Neuronal stem cell (in vitro differentiated cells): ENCODE results near the gene BRAF.

Source experiments
- DNase-seq: peaks from one replicate; pipeline ENCODE4 v3.0.0-alpha.2; 2013; ENCODE audit warnings: low spot score
- H2AFZ ChIP-seq: one replicate; pipeline ENCODE4 v1.6.1; 2013; ENCODE audit warnings: mild to moderate bottlenecking, low read length, inconsistent platforms
- H2AK5ac ChIP-seq: 2 replicates; pipeline ENCODE4 v1.6.1; 2013; ENCODE audit warnings: low read depth, mild to moderate bottlenecking, inconsistent platforms, low read length, moderate library complexity, mixed read lengths
- H2BK120ac ChIP-seq: 2 replicates; pipeline ENCODE4 v1.6.1; 2013; ENCODE audit warnings: low read depth, mild to moderate bottlenecking, inconsistent platforms, low read length, moderate library complexity, mixed read lengths
- H2BK12ac ChIP-seq: one replicate; pipeline ENCODE4 v1.6.1; 2013; ENCODE audit warnings: low read length, inconsistent platforms
- H2BK15ac ChIP-seq: 2 replicates; pipeline ENCODE4 v1.6.1; 2013; ENCODE audit warnings: mild to moderate bottlenecking, low read length, inconsistent platforms, mixed read lengths
- H2BK5ac ChIP-seq: one replicate; pipeline ENCODE4 v1.6.1; 2013; ENCODE audit warnings: inconsistent platforms, mild to moderate bottlenecking, low read length, moderate library complexity
- H3K14ac ChIP-seq: one replicate; pipeline ENCODE4 v1.6.1; 2013; ENCODE audit warnings: low read length, inconsistent platforms
- H3K18ac ChIP-seq: 2 replicates; pipeline ENCODE4 v1.6.1; 2013; ENCODE audit warnings: low read length, inconsistent platforms
- H3K23ac ChIP-seq: 2 replicates; pipeline ENCODE4 v1.6.1; 2013; ENCODE audit warnings: low read depth, mild to moderate bottlenecking, mixed read lengths, low read length, inconsistent platforms; ENCODE audit not compliant: poor library complexity
- H3K27ac ChIP-seq: replicated peaks from 3 replicates; pipeline ENCODE4 v1.5.1; 2013; ENCODE audit warnings: low read length, inconsistent platforms
- H3K27me3 ChIP-seq, 3 experiments: 2 replicates each; pipeline ENCODE4 v1.6.1; 2013; ENCODE audit warnings: low read length in 3 of 3, mild to moderate bottlenecking in 2 of 3, inconsistent platforms in 1 of 3, low read depth in 1 of 3, mixed read lengths in 1 of 3, moderate library complexity in 1 of 3; ENCODE audit not compliant: control insufficient read depth in 3 of 3, insufficient read depth in 3 of 3
- H3K36me3 ChIP-seq, 2 donors: replicated peaks in 1 of 2; 2 replicates each; pipeline ENCODE4 v1.6.1; 2013; ENCODE audit warnings: low read length in 2 of 2; ENCODE audit not compliant: control insufficient read depth in 2 of 2, insufficient read depth in 2 of 2
- H3K4ac ChIP-seq: 2 replicates; pipeline ENCODE4 v1.6.1; 2013; ENCODE audit warnings: inconsistent platforms, mild to moderate bottlenecking, low read length, moderate library complexity
- H3K4me1 ChIP-seq, 2 donors: 1 replicate in 1 of 2; 2 replicates in 1 of 2; pipeline ENCODE4 v1.6.1; 2013; ENCODE audit warnings: low read length in 2 of 2, low read depth in 1 of 2; ENCODE audit not compliant: control insufficient read depth in 2 of 2, insufficient read depth in 1 of 2
- H3K4me2 ChIP-seq: one replicate; pipeline ENCODE4 v1.6.1; 2013; ENCODE audit warnings: mild to moderate bottlenecking, low read length, inconsistent platforms; ENCODE audit not compliant: insufficient read depth, poor library complexity, severe bottlenecking
- H3K4me3 ChIP-seq, 2 donors: 2 replicates each; pipeline ENCODE4 v1.5.1; 2013; ENCODE audit warnings: low read length in 2 of 2, mild to moderate bottlenecking in 2 of 2, inconsistent platforms in 1 of 2, moderate library complexity in 1 of 2
- H3K79me1 ChIP-seq: one replicate; pipeline ENCODE4 v1.6.1; 2013; ENCODE audit warnings: low read depth, mild to moderate bottlenecking, inconsistent platforms, low read length, moderate library complexity
- H3K9ac ChIP-seq: one replicate; pipeline ENCODE4 v1.6.1; 2013; ENCODE audit warnings: mild to moderate bottlenecking, low read depth, low read length, inconsistent platforms; ENCODE audit not compliant: poor library complexity
- H3K9me3 ChIP-seq, 2 donors: replicated peaks in 1 of 2; 2 replicates each; pipeline versions ENCODE3 to v1.6.1; 2013; ENCODE audit warnings: low read length in 2 of 2, mild to moderate bottlenecking in 2 of 2, inconsistent platforms in 1 of 2, low read depth in 1 of 2, mixed read lengths in 1 of 2, moderate library complexity in 1 of 2; ENCODE audit not compliant: control insufficient read depth in 2 of 2, insufficient read depth in 1 of 2
- H4K8ac ChIP-seq: one replicate; pipeline ENCODE4 v1.6.1; 2013; ENCODE audit warnings: low read depth, mild to moderate bottlenecking, inconsistent platforms, low read length, moderate library complexity
- H4K91ac ChIP-seq: one replicate; pipeline ENCODE4 v1.6.1; 2013; ENCODE audit warnings: low read length, low read depth, mild to moderate bottlenecking, inconsistent platforms; ENCODE audit not compliant: poor library complexity
- WGBS, 2 donors: extraction: QIAGEN DNeasy Blood & Tissue Kit; methylation state at CpG; one replicate each; pipeline ENCODE4 v1.1.7; 2013; ENCODE audit warnings: missing lambda C conversion rate in 2 of 2, mixed read lengths in 1 of 2; ENCODE audit not compliant: insufficient read length in 2 of 2, insufficient replicate concordance in 1 of 2; ENCODE audit errors: extremely low coverage in 2 of 2; 5-methylcytosine and 5-hydroxymethylcytosine counted together

Gene BRAF

DNA sequence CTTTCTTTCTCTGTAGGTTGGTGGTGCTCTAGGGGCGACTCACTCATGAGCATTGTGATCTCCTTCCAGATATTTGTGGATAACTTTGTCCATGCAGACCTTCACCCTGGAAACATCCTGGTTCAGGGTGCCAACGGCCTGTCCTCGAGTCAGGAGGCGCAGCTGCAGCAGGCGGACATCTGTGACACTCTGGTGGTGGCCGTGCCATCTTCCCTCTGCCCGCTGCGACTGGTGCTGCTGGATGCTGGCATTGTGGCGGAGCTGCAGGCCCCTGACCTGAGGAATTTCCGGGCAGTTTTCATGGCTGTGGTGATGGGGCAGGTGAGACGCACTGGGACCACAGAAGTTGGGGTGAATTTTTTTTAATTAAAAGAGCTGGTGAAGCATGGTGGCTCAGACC is 237.8 kb downstream of the BRAF start:
- Histone ChIP-seq H3K4me3 (no peak overlapping the region), H2BK15ac (no peak overlapping the region), H2BK120ac (no peak overlapping the region), H4K8ac (no peak overlapping the region), H4K91ac (no peak overlapping the region), H3K27me3 (no peaks in the 10 kb centered on the region), H3K18ac (peak overlapping the region; percentile 59), H3K27ac (no peak overlapping the region), H2BK12ac (no peak overlapping the region), H3K4me2 (no peak overlapping the region), H2BK5ac (no peak overlapping the region), H3K9ac (no peak overlapping the region), H3K4ac (no peak overlapping the region), H3K4me1 (peaks cover 11 to 12% of the 10 kb centered on the region in 2 donors), H3K23ac (no peak overlapping the region), H2AFZ (no peak overlapping the region), H3K9me3 (no peaks in the 10 kb centered on the region), H3K79me1 (no peaks in the 10 kb centered on the region), H3K36me3 (peaks cover 3 to 4% of the 10 kb centered on the region in 2 donors), H3K14ac (no peak overlapping the region), H2AK5ac (no peak overlapping the region)
- no CpG with 5 or more reads among the region's 11 CpGs for WGBS, 2 donors
- no peak for DNase-seq

DNA sequence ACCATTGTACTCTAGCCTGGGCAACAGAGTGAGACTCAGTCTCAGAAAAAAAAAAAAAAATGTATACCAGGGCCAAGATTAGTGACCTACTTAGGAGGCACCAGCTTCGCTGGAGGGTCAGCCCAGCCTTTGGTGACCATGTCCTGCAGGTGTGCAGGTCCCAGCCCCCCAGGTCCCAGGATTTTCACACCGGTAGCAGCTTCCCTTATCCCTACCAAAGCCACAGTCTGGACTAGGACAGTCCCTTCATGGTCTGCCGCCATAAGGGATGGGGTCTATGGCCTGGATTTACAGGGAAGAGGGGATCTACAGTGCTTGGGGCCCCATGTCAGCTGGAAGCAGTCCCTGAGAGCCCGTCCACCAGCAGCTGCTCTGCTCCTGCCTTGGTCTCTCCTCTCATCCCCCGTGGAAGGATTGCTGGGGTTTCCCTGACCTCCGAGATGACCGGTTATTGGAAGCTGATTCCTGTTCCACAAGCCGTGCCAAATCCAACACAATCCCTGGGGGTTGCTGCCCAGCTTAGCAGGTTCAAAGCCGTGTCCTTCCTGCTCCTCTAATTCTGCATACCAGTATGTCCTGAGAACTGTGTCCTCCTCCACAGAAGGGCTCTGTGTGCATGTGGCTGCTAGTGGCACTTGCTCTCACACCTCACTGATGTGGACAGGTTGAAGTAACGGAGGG is 239.2 kb downstream of the BRAF start:
- no CpG with 5 or more reads among the region's 10 CpGs for WGBS, 2 donors
- no peak overlapping the region for H4K91ac ChIP-seq
- H3K4me1 ChIP-seq: peaks cover 11 to 12% of the 10 kb centered on the region in 2 donors

DNA sequence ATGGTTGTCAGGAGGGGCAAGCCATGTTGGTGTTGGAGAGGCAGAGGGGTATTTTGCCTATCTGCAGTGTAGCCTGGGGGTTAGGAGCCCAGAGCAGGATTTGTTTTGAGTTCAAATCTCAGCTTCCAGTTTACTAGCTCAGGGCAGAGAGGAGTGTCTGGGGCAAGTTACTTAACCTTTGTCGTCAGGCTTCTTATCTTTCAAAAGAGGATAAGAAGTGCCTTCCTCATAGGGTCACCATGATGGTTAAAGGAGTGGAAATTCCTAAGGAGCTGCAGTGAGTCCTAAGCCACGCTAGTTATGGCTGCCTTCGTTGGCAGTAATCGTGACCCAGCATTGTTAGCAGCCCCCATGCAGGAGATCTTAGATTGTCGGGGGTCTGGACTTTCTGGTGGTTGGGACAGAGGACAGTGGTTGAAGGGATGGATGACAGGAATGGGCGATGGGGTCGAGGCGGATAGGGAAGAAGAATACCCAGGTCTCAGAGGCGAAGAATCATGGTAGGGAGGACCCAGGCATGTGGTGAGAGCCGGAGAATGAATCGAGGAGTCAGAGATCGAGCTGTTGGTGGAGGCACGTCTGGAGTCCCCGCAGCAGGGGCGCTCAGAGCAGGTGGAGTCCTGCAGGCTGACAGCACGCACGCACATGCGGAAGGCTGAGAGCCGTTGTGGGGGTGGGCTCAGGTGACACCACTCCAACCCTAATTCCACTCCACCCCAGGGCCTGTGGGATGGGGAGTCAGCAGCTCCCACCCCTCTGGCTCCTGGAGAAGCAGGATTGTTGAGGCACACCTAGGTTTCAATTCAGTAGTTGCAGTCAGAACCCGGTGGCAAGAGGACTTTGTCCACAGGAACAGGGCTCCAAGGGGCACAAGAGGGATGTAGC is 240.4 kb downstream of the BRAF start:
- peak overlapping the region; percentile 77 for H2AFZ ChIP-seq
- H2AK5ac ChIP-seq: peak overlapping the region; percentile 41
- no peak overlapping the region for H2BK12ac ChIP-seq
- no peak overlapping the region for H3K9ac ChIP-seq
- no peak overlapping the region for H3K14ac ChIP-seq
- H2BK120ac ChIP-seq: no peak overlapping the region
- H3K4me2 ChIP-seq: no peak overlapping the region
- no peak overlapping the region for H2BK15ac ChIP-seq
- peaks cover 0 to 2% of the 10 kb centered on the region in 2 donors for H3K36me3 ChIP-seq
- no peak for DNase-seq
- no peaks in the 10 kb centered on the region for H3K9me3 ChIP-seq
- H4K91ac ChIP-seq: no peak overlapping the region
- no peak overlapping the region for H2BK5ac ChIP-seq
- no peak overlapping the region for H3K23ac ChIP-seq
- H3K79me1 ChIP-seq: no peaks in the 10 kb centered on the region
- whole genome bisulfite sequencing, 2 donors: no CpG with 5 or more reads among the region's 20 CpGs
- no peak overlapping the region for H4K8ac ChIP-seq
- no peaks in the 10 kb centered on the region for H3K27me3 ChIP-seq
- H3K4ac ChIP-seq: no peak overlapping the region
- H3K4me1 ChIP-seq: peaks cover 11 to 12% of the 10 kb centered on the region in 2 donors
- H3K27ac ChIP-seq: peak overlapping the region; percentile 55
- peak overlapping the region; percentile 8 for H3K18ac ChIP-seq
- no peak overlapping the region for H3K4me3 ChIP-seq

More for the DNA sequence above, 239.2 kb downstream of the BRAF start:
- H2BK5ac ChIP-seq: no peak overlapping the region
- no peak overlapping the region for H3K4me2 ChIP-seq
- no peak overlapping the region for H2BK12ac ChIP-seq
- H2BK120ac ChIP-seq: no peak overlapping the region
- H2BK15ac ChIP-seq: no peak overlapping the region
- H4K8ac ChIP-seq: no peak overlapping the region
- H3K27me3 ChIP-seq: no peaks in the 10 kb centered on the region
- H3K79me1 ChIP-seq: no peaks in the 10 kb centered on the region
- peak overlapping the region; percentile 40 for H3K18ac ChIP-seq
- H3K9me3 ChIP-seq: no peaks in the 10 kb centered on the region
- peaks cover 3 to 4% of the 10 kb centered on the region in 2 donors for H3K36me3 ChIP-seq
- no peak for DNase-seq
- H3K9ac ChIP-seq: no peak overlapping the region
- H2AFZ ChIP-seq: no peak overlapping the region
- no peak overlapping the region for H3K4ac ChIP-seq
- H3K4me3 ChIP-seq: no peak overlapping the region
- H3K23ac ChIP-seq: no peak overlapping the region
- H2AK5ac ChIP-seq: peak overlapping the region; percentile 77
- H3K14ac ChIP-seq: no peak overlapping the region
- H3K27ac ChIP-seq: no peak overlapping the region

DNA sequence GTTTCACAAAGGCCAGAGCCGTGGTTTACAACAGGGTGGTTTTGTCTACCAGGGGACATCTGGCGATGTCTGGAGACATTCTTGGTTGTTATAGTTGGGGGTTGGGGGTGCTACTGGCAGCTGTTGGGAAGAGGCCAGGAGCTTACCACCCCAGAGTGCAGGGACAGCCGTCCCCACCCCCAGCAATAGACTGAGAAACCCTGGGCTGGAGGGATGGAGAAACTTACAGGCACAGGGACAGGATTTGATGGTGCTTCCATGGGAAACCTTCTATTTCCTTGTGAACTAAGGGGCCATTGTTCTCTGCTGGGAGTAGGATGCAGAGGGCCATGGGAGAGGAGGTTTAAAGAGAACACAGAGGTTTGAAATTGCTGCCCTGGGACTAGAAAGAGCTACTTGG is 241.1 kb downstream of the BRAF start:
- Histone ChIP-seq H3K4me3 (no peak overlapping the region), H2BK15ac (no peak overlapping the region), H3K27me3 (no peaks in the 10 kb centered on the region), H3K4me2 (no peak overlapping the region), H3K79me1 (no peaks in the 10 kb centered on the region), H3K36me3 (peaks cover 0 to 4% of the 10 kb centered on the region in 2 donors), H2BK120ac (no peak overlapping the region), H3K9ac (no peak overlapping the region), H3K27ac (peak overlapping the region; percentile 55), H2BK12ac (no peak overlapping the region), H3K18ac (peak overlapping the region; percentile 15), H3K9me3 (no peaks in the 10 kb centered on the region), H3K4me1 (peaks cover 11 to 12% of the 10 kb centered on the region in 2 donors), H3K4ac (no peak overlapping the region), H3K14ac (no peak overlapping the region), H4K91ac (no peak overlapping the region), H2BK5ac (no peak overlapping the region), H2AFZ (peak overlapping the region; percentile 77), H3K23ac (no peak overlapping the region), H4K8ac (peak overlapping the region; percentile 44), H2AK5ac (no peak overlapping the region)
- no CpG with 5 or more reads among the region's 3 CpGs for WGBS, 2 donors
- DNase-seq: no peak
